K562 (cell line): ENCODE results near the gene FERMT3. TPM values are rescaled to one million over a fixed set of nuclear protein-coding genes. Genes with fewer than 3 reads are reported as not detected.

ENCODE experiments used
- ATAC-seq: fragments of 200-7000 bp; cut with Tn5 transposase; 3 replicates; pipeline ENCODE4 v1.9.1; 2020; ENCODE audit warnings: moderate library complexity
- BruUV-seq: library from RNA; stranded (reverse); fragments of 400-500 nt; replicated peaks from 2 replicates; lab custom pipeline; 2021; lab: Mats Ljungman, UMichigan
- CTCF ChIA-PET: fragments of 300-600 bp; formaldehyde crosslinking; extraction: SDS; loops from one replicate; lab custom pipeline; 2021; ENCODE audit warnings: low intra/inter-chr PET ratio; lab: Yijun Ruan, JAX
- POLR2A ChIA-PET: fragments of 300-600, 350-650 bp; sonication (Branson Sonifier 250); formaldehyde crosslinking; extraction: SDS; loops from one replicate; lab custom pipeline; 2021; ENCODE audit warnings: antibody characterized with exemption, inconsistent platforms; lab: Yijun Ruan, JAX
- DNase-seq, 4 experiments: peaks; one replicate each; pipeline versions ENCODE4 v3.0.0 to v3.0.0-alpha.2; 2011 to 2018; ENCODE audit warnings: low spot score in 3 of 4, mixed read lengths in 3 of 4; ENCODE audit errors: extremely low read depth in 1 of 4
- FAIRE-seq: peaks from 2 replicates; lab custom pipeline; 2011; peaks lifted over from hg19 to GRCh38; lab: Jason Lieb, UNC
- H2AFZ ChIP-seq: 2 replicates; pipeline ENCODE4 v1.6.0; 2011; ENCODE audit warnings: low read depth, low read length, control low read depth, inconsistent platforms
- H3K27ac ChIP-seq: fragments of 200-600 bp; 3 replicates; pipeline ENCODE4 v1.8.0; 2011; ENCODE audit warnings: low read depth, mild to moderate bottlenecking, control low read depth, inconsistent platforms, low read length, moderate library complexity, mixed read lengths; ENCODE audit errors: extremely low read depth
- H3K27me3 ChIP-seq, 2 experiments: fragments of 300-600 bp in 1 of 2; 2 replicates in 1 of 2; 3 replicates in 1 of 2; pipeline versions ENCODE4 v1.6.0 to v1.8.0; 2011; ENCODE audit warnings: inconsistent platforms in 2 of 2, low read length in 2 of 2, mild to moderate bottlenecking in 1 of 2, mixed read lengths in 1 of 2, moderate library complexity in 1 of 2; ENCODE audit not compliant: control insufficient read depth in 2 of 2, insufficient read depth in 2 of 2
- H3K36me3 ChIP-seq: fragments of 300-600 bp; 3 replicates; pipeline ENCODE4 v1.8.0; 2011; ENCODE audit warnings: mild to moderate bottlenecking, low read length, inconsistent platforms; ENCODE audit not compliant: control insufficient read depth, insufficient read depth
- H3K4me1 ChIP-seq, 2 experiments: fragments of 200-600 bp in 1 of 2; replicated peaks in 1 of 2; 2 replicates in 1 of 2; 3 replicates in 1 of 2; pipeline versions ENCODE4 v1.5.1 to v1.8.0; 2011; ENCODE audit warnings: inconsistent platforms in 2 of 2, low read length in 2 of 2, mild to moderate bottlenecking in 1 of 2, mixed read lengths in 1 of 2, moderate library complexity in 1 of 2; ENCODE audit not compliant: control insufficient read depth in 2 of 2, insufficient read depth in 2 of 2
- H3K4me2 ChIP-seq: 2 replicates; pipeline ENCODE4 v1.6.1; 2011; ENCODE audit warnings: low read length, control low read depth, inconsistent platforms, mixed read lengths; ENCODE audit not compliant: insufficient read depth
- H3K4me3 ChIP-seq: fragments of 200-600 bp; sonication (generic), shearing (Covaris generic); 2 replicates; pipeline ENCODE4 v1.5.1; 2016; ENCODE audit warnings: control low read depth, inconsistent platforms
- H3K79me2 ChIP-seq: fragments of 200-600 bp; 3 replicates; pipeline ENCODE4 v1.8.0; 2011; ENCODE audit warnings: low read length, inconsistent platforms; ENCODE audit not compliant: control insufficient read depth, insufficient read depth
- H3K9ac ChIP-seq, 2 experiments: 2 replicates each; pipeline versions ENCODE4 v1.6.0 to v1.6.1; 2011; ENCODE audit warnings: low read depth in 2 of 2, low read length in 2 of 2, control low read depth in 1 of 2, inconsistent platforms in 1 of 2, mild to moderate bottlenecking in 1 of 2, mixed read lengths in 1 of 2; ENCODE audit not compliant: insufficient read depth in 1 of 2
- H3K9me1 ChIP-seq: one replicate; pipeline ENCODE4 v1.6.0; 2011; ENCODE audit warnings: inconsistent platforms, mild to moderate bottlenecking, low read length, moderate library complexity; ENCODE audit not compliant: control insufficient read depth, insufficient read depth
- H3K9me3 ChIP-seq: replicated peaks from 2 replicates; pipeline ENCODE4 v1.5.1; 2011; ENCODE audit warnings: low read depth, low read length, inconsistent platforms; ENCODE audit not compliant: control insufficient read depth, insufficient read depth
- H4K20me1 ChIP-seq: replicated peaks from 2 replicates; pipeline ENCODE4 v1.6.1; 2011; ENCODE audit warnings: low read length, inconsistent platforms, mixed read lengths; ENCODE audit not compliant: control insufficient read depth, insufficient read depth
- AFF1 ChIP-seq, 2 experiments: fragments of 450-650 bp; IDR thresholded peaks; 2 replicates each; pipeline ENCODE4 v1.6.1; 2018; ENCODE audit warnings: mild to moderate bottlenecking in 2 of 2, low read depth in 1 of 2; ENCODE audit not compliant: partially characterized antibody in 2 of 2
- ATF7 ChIP-seq: fragments of 450-650 bp; IDR thresholded peaks from 2 replicates; pipeline ENCODE4 v1.7.1; 2014; ENCODE audit warnings: mild to moderate bottlenecking, moderate library complexity
- BCOR ChIP-seq: fragments of 450-650 bp; IDR thresholded peaks from 2 replicates; pipeline ENCODE4 v1.6.1; 2016
- HDAC2 ChIP-seq: fragments of 450-650 bp; IDR thresholded peaks from 2 replicates; pipeline ENCODE4 v1.6.1; 2016; ENCODE audit warnings: mild to moderate bottlenecking
- PKNOX1 ChIP-seq: fragments of 450-650 bp; IDR thresholded peaks from 2 replicates; pipeline ENCODE4 v1.6.1; 2016
- POLR2G ChIP-seq: fragments of 200-400 bp; formaldehyde crosslinking; IDR thresholded peaks from 2 replicates; pipeline ENCODE4 v1.6.1; 2017; ENCODE audit warnings: low read depth, mild to moderate bottlenecking, antibody characterized with exemption, low read length, moderate library complexity
- SMARCC2 ChIP-seq: fragments of 450-650 bp; IDR thresholded peaks from 2 replicates; pipeline ENCODE4 v1.6.1; 2017; ENCODE audit warnings: antibody characterized with exemption, moderate library complexity, mild to moderate bottlenecking, low read depth
- TRIM25 ChIP-seq: fragments of 450-650 bp; IDR thresholded peaks from 2 replicates; pipeline ENCODE4 v1.7.0; 2016; ENCODE audit warnings: borderline replicate concordance
- ZC3H4 ChIP-seq: sonication (generic); formaldehyde crosslinking; IDR thresholded peaks from 2 replicates; pipeline ENCODE4 v1.9.0; 2021; ENCODE audit warnings: missing genetic modification reagents, borderline replicate concordance
- ZNF121 ChIP-seq: sonication (generic); formaldehyde crosslinking; conservative IDR thresholded peaks from 2 replicates; pipeline ENCODE4 v1.8.0; 2022; ENCODE audit warnings: missing genetic modification reagents
- ZNF224 ChIP-seq: sonication (generic); formaldehyde crosslinking; IDR thresholded peaks from 2 replicates; pipeline ENCODE4 v1.8.0; 2022; ENCODE audit warnings: mild to moderate bottlenecking, missing genetic modification reagents
- ZNF695 ChIP-seq: fragments of 450-650 bp; formaldehyde crosslinking; IDR thresholded peaks from 2 replicates; pipeline ENCODE4 v1.4.0; 2020; ENCODE audit warnings: mild to moderate bottlenecking, moderate library complexity
- WGBS: fragments of 100-300 bp; shearing (Covaris generic); methylation state at CpG from one replicate; pipeline ENCODE4 v1.1.6; 2016; ENCODE audit warnings: low coverage, mixed read lengths; ENCODE audit not compliant: insufficient coverage; ENCODE audit errors: missing lambda C conversion rate; 5-methylcytosine and 5-hydroxymethylcytosine counted together
- in situ Hi-C: fragments of 300-500 bp; cut with MboI; formaldehyde crosslinking; loops from 4 replicates; pipeline ENCODE4 v1.15.0; 2018; ENCODE audit warnings: inconsistent platforms, mixed read lengths
- intact Hi-C: fragments of 100-400 bp; cut with micrococcal nuclease; formaldehyde crosslinking; loops from 2 replicates; pipeline ENCODE4 v1.14.2; 2022
- polyA plus RNA-seq, 8 experiments: library from polyadenylated mRNA; depleted of rRNA in 4 of 8; stranded (reverse) in 5 of 8; unstranded in 3 of 8; fragments of >200 nt; fragmentation: Nextera tagmentation in 2 of 8; fragmentation: Illumina TruSeq in 1 of 8; extraction: Ambion mirVana in 2 of 8; extraction: Trizol in 1 of 8; gene quantifications; 2 replicates each; pipeline versions ENCODE4 v1.2.1 to v1.2.3, GENCODE V29; 2011 to 2014; ENCODE audit warnings: inconsistent platforms in 1 of 8, missing spikeins in 1 of 8
- total RNA-seq, 7 experiments: library from RNA; depleted of rRNA in 6 of 7; stranded (reverse); fragments of >200 nt in 6 of 7; fragmentation: Illumina TruSeq in 2 of 7; extraction: Trizol in 2 of 7; gene quantifications; 2 replicates each; pipeline versions ENCODE4 v1.2.1 to v1.2.3, GENCODE V29; 2011 to 2021; ENCODE audit warnings: low replicate concordance in 1 of 7

FERMT3 gene
- total and polyA plus RNA-seq, 9 of the 15 experiments (the other 6 are each of a cell fraction or from before 2014, with no cell fraction given), result 3.2 to 275 (median 79.7) TPM

- H3K79me2 ChIP-seq, result peaks cover 44% of the 10 kb centered on the region
- no peaks in the 10 kb centered on the region for H4K20me1 ChIP-seq
- ChIA-PET POLR2A (interaction anchor here (1.0 to 1.6 kb wide), 3 partner anchors 10 to 36 kb away, joined by 3 to 4 read pairs (median 3); partner anchors contain the start of genes NUDT22, PPP1R14B and TRPT1), CTCF (no interaction called here)
- peak overlapping the region; percentile 88 for H3K4me2 ChIP-seq
- peaks cover 43% of the 10 kb centered on the region; the same call in 2 of the 3 replicates for H3K36me3 ChIP-seq
- in situ Hi-C loops (no loop called here), intact Hi-C loops (no loop called here)
- no peak overlapping the region for H2AFZ ChIP-seq
- FAIRE-seq, result no peak
- no peaks in the 10 kb centered on the region for H3K9me3 ChIP-seq
- WGBS, result 91% methylated on average over 10 of the region's 12 CpGs
- H3K4me1 ChIP-seq, result peaks cover 38 to 66% of the 10 kb centered on the region in 2 experiments
- no peak for DNase-seq
- no peak for ATAC-seq
- no peaks in the 10 kb centered on the region for H3K9me1 ChIP-seq
- peak overlapping the region; percentile 38 to 91 for H3K9ac ChIP-seq
- no peaks in the 10 kb centered on the region for H3K27me3 ChIP-seq
- H3K27ac ChIP-seq, result no peak overlapping the region; the same call in 2 of the 3 replicates
- TSS peak; percentile 34 for BruUV-seq
- H3K4me3 ChIP-seq, result peak overlapping the region; percentile 71
- TF ChIP-seq ZNF121 (CRISPR knock-in tag) (peak; percentile 59), ZNF224 (CRISPR knock-in tag) (no peak), ATF7 (no peak), PKNOX1 (0 out of 2 replicates have a peak, but pooled peaks have one; percentile 12), POLR2G (peak; percentile 41; the same call in 1 of the 2 replicates), HDAC2 (peak; percentile 37; the same call in 1 of the 2 replicates), SMARCC2 (no peak), AFF1 (IDR thresholded peaks at IDR 0.05; ENCODE audit: low read depth in 1 of 2, partially characterized antibody in 2 of 2) (no peak), TRIM25 (no peak), BCOR (peak; percentile 96), ZNF695 (CRISPR knock-in tag) (no peak), ZC3H4 (CRISPR knock-in tag) (no peak)
These were observed 29.1 kb downstream of the FERMT3 start for GRCh38 chr11:64235437-64236161.
